Tibial artery (tissue), 4 donors: ENCODE results near the gene UAP1L1.

ENCODE experiments used
- DNase-seq, 2 donors: peaks; one replicate each; pipeline ENCODE4 v3.0.0-alpha.2; 2019
- H3K27ac ChIP-seq, 2 donors: fragments of 200-600 bp; sonication (generic) in 1 of 2; 1 replicate in 1 of 2; 2 replicates in 1 of 2; pipeline ENCODE4 v1.5.1; 2018 to 2019; ENCODE audit warnings: mild to moderate bottlenecking in 1 of 2
- H3K27me3 ChIP-seq, 2 donors: fragments of 200-600 bp; sonication (generic) in 1 of 2; one replicate each; pipeline versions ENCODE4 v1.5.1 to v1.6.0; 2016 to 2019
- H3K36me3 ChIP-seq, 3 donors: fragments of 200-600 bp; sonication (generic) in 2 of 3; one replicate each; pipeline ENCODE4 v1.5.1; 2016 to 2019; ENCODE audit warnings: mild to moderate bottlenecking in 2 of 3
- H3K4me1 ChIP-seq, 4 donors: fragments of 200-600 bp; sonication (generic) in 2 of 4; 1 replicate in 3 of 4; 2 replicates in 1 of 4; pipeline ENCODE4 v1.5.1; 2016 to 2019
- H3K4me3 ChIP-seq, 2 donors: fragments of 200-600 bp; sonication (generic) in 1 of 2; 1 replicate in 1 of 2; 2 replicates in 1 of 2; pipeline ENCODE4 v1.5.1; 2018 to 2019; ENCODE audit warnings: mild to moderate bottlenecking in 2 of 2
- H3K9me3 ChIP-seq, 3 donors: fragments of 200-600 bp; sonication (generic) in 1 of 3; one replicate each; pipeline ENCODE4 v1.5.1; 2016 to 2019
- CTCF ChIP-seq, 2 experiments: fragments of 200-600 bp in 1 of 2; fragments of 450-650 bp in 1 of 2; IDR thresholded peaks; one replicate each; pipeline ENCODE4 v1.5.1; 2017 to 2019; ENCODE audit warnings: antibody characterized with exemption in 2 of 2, mild to moderate bottlenecking in 1 of 2, moderate library complexity in 1 of 2
- intact Hi-C: fragments of 100-400 bp; cut with DNase I; formaldehyde crosslinking; loops from one replicate; pipeline ENCODE4 v1.15.0; 2023; ENCODE audit warnings: low total_unique reads

UAP1L1 gene

DNA sequence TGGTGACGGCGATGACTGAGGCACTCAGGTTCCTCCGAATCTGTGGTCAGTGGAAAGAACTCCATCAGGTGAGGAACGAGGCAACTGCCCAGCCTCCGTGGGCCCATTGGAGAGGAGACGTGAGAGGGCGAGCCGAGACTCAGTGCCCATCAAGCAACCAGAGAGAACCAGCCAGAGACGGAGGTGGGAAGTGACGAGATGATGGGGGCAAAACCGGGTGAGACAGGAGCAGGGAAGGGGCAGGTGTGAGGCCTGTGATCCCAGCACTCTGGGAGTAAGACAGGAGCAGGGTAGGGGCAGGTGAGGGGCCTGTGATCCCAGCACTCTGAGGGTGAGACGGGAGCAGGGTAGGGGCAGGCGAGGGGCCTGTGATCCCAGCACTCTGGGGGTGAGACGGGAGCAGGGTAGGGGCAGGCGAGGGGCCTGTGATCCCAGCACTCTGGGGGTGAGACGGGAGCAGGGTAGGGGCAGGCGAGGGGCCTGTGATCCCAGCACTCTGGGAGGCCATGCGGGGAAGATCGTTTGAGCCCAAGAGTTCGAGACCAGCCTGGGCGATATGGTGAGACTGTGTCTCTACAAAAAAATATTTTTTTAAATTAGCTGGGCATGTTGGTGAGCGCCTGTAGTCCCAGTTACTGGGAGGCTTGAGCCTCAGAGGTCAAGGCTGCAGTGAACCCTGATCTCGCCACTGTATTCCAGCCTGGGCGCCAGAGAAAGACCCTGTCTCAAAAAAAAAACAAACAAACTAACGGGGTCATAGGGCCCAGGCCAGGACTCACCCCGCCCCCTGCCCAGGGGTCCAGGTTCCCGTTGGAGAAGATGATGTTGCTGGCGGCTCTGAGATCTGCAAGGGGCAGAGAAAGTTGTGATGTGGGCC is 33.8 kb downstream of the UAP1L1 start:
- peaks cover 0 to 19% (median 13%) of the 10 kb centered on the region in 4 donors for H3K4me1 ChIP-seq
- H3K27ac ChIP-seq = no peak overlapping the region
- no peak for TF ChIP-seq CTCF (IDR thresholded peaks at IDR 0.05)
- peaks cover 0 to 34% of the 10 kb centered on the region in 2 donors for H3K27me3 ChIP-seq
- no peak for DNase-seq
- no peaks in the 10 kb centered on the region for H3K9me3 ChIP-seq
- H3K4me3 ChIP-seq = no peak overlapping the region
- intact Hi-C loops = no loop called here
- peaks cover 19 to 72% (median 57%) of the 10 kb centered on the region in 3 donors for H3K36me3 ChIP-seq

DNA sequence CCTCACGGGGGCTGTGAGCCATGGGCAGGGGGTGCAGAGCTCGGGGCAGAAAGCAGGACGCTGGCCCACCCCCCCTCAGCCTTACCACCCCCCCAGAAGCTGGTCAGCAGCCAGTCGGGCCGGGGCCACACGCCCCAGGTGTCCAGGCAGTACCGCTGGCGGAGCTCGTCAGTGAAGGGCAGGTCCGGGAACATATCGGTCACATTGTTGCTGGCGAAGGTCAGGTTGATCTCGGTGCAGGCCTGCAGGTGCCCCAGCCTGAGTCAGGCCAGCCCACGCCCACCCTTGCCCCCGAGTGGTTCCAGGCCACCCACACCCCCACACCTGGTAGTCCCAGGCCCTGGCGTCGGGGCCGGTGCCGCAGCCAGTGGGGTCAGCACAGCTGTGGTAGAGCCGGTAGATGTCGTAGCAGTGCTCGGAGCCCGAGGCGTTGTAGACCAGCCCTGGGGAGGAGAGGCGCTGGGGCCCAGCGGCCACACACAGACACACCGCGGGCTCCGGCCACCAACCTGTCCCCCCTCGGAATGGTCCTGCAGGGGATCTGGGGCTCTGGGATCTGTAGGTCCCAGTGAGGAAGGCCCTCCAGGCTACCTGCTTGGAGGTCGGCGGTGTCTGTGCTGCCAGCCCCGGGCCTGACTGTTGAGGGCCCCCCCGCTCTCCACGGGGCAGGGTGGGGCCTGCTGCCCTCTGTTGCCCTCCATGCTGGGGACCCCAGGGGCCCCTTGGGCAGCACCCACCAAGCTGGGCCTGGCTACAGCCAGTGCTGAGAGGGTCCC is 34.7 kb downstream of the UAP1L1 start:
- H3K27me3 ChIP-seq = peaks cover 0 to 35% of the 10 kb centered on the region in 2 donors
- H3K36me3 ChIP-seq = peaks cover 19 to 64% (median 49%) of the 10 kb centered on the region in 3 donors
- H3K9me3 ChIP-seq = no peaks in the 10 kb centered on the region
- no peak for TF ChIP-seq CTCF (IDR thresholded peaks at IDR 0.05)
- H3K27ac ChIP-seq = no peak overlapping the region
- no peak for DNase-seq
- no peak overlapping the region for H3K4me3 ChIP-seq
- peaks cover 0 to 19% (median 13%) of the 10 kb centered on the region in 4 donors for H3K4me1 ChIP-seq
- intact Hi-C loops = no loop called here

DNA sequence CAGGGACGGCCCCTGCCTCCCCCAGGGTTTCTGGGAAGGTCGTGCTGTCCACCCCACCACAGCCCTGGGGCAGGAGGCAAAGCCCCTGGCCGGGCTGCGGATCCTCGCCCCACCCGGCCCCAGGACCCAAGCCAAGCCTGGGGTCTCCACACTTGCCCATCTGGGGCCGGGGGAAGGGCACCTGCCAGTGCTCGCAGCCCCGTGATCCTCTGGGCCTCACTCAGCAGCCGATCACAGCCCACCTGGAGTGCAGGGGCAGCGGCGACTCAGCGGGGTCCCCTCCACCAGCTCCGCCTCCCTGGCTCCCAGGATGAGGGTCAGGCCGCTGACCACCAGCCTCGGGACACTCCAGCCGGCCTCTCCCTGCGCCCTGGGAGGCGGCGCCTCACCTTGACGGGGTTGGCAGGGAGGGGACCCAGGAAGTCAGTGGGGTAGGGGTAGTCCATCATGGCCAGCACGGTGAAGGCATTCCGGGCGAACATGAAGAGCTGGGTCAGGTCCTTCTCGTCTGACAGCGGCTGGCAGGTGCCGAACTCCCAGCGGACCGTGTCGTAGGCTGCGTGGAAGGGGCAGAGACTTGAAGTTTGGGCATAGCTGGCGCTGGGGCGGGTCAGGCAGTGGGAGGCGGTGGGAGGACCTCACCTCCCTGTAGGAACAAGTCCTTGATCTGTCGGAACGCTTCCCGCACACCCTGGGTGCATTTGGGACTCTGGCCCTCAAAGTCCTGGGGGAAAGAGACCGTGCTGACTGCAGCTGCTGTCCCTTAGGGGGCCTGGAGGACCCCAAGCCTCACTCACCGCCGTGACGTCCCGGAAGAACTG is 35.5 kb downstream of the UAP1L1 start:
- peaks cover 0 to 19% (median 13%) of the 10 kb centered on the region in 4 donors for H3K4me1 ChIP-seq
- peaks cover 0 to 40% of the 10 kb centered on the region in 2 donors for H3K27me3 ChIP-seq
- no peak for DNase-seq
- no peak overlapping the region for H3K27ac ChIP-seq
- no peaks in the 10 kb centered on the region for H3K9me3 ChIP-seq
- H3K4me3 ChIP-seq = no peak overlapping the region
- peaks cover 13 to 56% (median 41%) of the 10 kb centered on the region in 3 donors for H3K36me3 ChIP-seq
- TF ChIP-seq CTCF (IDR thresholded peaks at IDR 0.05) = no peak
- intact Hi-C loops = no loop called here

DNA sequence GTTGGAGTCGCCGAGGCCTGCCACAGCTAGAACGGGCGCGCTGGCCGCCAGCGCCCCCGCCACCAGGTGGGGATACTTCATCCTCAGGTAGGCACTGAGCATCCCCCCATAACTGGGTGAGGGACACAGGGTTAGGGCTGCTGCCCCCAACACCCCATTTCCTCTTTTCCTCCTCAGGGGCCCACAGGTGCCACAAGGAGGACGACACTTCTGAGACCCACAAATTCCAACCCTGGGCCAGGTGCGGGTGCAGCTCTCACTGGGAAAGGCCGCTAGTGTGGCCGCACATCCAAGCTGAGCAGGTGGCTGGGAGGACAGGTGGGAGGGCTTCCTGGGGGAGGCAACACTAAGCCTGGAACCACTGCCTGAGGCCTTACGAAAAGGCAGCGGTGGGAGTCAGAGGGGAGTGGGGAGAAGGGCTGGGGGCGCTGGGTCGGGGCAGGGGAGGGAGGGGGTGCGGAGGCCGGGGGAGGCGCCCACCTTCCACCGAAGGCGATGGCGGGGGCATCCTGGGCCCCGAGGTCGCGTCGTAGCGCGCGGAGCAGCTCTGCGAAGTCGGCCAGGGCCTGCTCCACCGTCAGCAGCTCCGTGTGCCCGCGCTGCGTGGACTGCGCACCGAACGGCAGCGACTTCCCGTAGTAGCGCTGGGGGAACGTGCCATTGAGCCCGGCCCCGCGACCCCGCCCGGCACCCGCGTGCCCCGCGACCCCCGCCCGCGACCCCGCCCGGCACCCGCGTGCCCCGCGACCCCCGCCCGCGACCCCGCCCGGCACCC is 36.3 kb downstream of the UAP1L1 start:
- peaks cover 7 to 48% (median 33%) of the 10 kb centered on the region in 3 donors for H3K36me3 ChIP-seq
- no peaks in the 10 kb centered on the region for H3K9me3 ChIP-seq
- no peak for TF ChIP-seq CTCF (IDR thresholded peaks at IDR 0.05)
- peak overlapping the region; percentile 77 to 82 for H3K4me3 ChIP-seq
- H3K4me1 ChIP-seq = peaks cover 0 to 19% (median 13%) of the 10 kb centered on the region in 4 donors
- no peak overlapping the region for H3K27ac ChIP-seq
- intact Hi-C loops = no loop called here
- peaks cover 0 to 40% of the 10 kb centered on the region in 2 donors for H3K27me3 ChIP-seq
- no peak for DNase-seq
